ENCODE data around the gene ANTXR2. TPM values are rescaled to one million over a fixed set of nuclear protein-coding genes. Genes with fewer than 3 reads are reported as not detected.

ANTXR2 gene
- total and polyA plus RNA-seq, 12 donors = 9.9 to 68.4 (median 49.2) TPM

- WGBS, 2 donors = 90 to 92% methylated on average over 4 of the region's 4 CpGs
- ATAC-seq = no peak
- H3K27ac ChIP-seq = no peak overlapping the region
Measured at GRCh38 chr4:80081566-80081965, 8.5 kb upstream of the ANTXR2 start.

GRCh38 chr4:80079255-80079923 lies 6.4 kb upstream of the ANTXR2 start:
- peak overlapping the region in 1 of 10 donors; percentile 36 for H3K4me3 ChIP-seq
- H3K27me3 ChIP-seq = no peaks in the 10 kb centered on the region
- H3K27ac ChIP-seq = peak overlapping the region in 1 of 10 donors; percentile 80
- H3K36me3 ChIP-seq = no peaks in the 10 kb centered on the region
- no peaks in the 10 kb centered on the region for H3K9me3 ChIP-seq
- 90 to 93% methylated on average over 15 of the region's 15 CpGs for WGBS, 2 donors
- ATAC-seq = peak in 2 of 8 donors; percentile 33 to 38
- DNase-seq = no peak
- intact Hi-C loops (cut with DNase I) = loop anchor here in 2 of 10 donors (10.0 kb wide), 2 partner anchors 135 to 165 kb away; no protein-coding TSS in a partner anchor
- peaks cover 0 to 48% (median 1%) of the 10 kb centered on the region in 9 donors for H3K4me1 ChIP-seq
- TF ChIP-seq CTCF (IDR thresholded peaks at IDR 0.05) = no peak

More at GRCh38 chr4:80081566-80081965, 8.5 kb upstream of the ANTXR2 start:
- intact Hi-C loops (cut with DNase I) = no loop called here
- H3K4me1 ChIP-seq = peaks cover 0 to 26% (median 0%) of the 10 kb centered on the region in 9 donors
- H3K4me3 ChIP-seq = no peak overlapping the region
- no peaks in the 10 kb centered on the region for H3K36me3 ChIP-seq
- no peaks in the 10 kb centered on the region for H3K9me3 ChIP-seq
- DNase-seq = no peak
- TF ChIP-seq CTCF (IDR thresholded peaks at IDR 0.05) = no peak
- no peaks in the 10 kb centered on the region for H3K27me3 ChIP-seq

GRCh38 chr4:80078346-80079092 lies 5.5 kb upstream of the ANTXR2 start:
- no peaks in the 10 kb centered on the region for H3K9me3 ChIP-seq
- H3K4me3 ChIP-seq = peak overlapping the region in 1 of 10 donors; percentile 36
- H3K27me3 ChIP-seq = no peaks in the 10 kb centered on the region
- TF ChIP-seq CTCF (IDR thresholded peaks at IDR 0.05) = no peak
- ATAC-seq = no peak
- peak overlapping the region in 1 of 10 donors; percentile 80 for H3K27ac ChIP-seq
- DNase-seq = no peak
- WGBS, 2 donors = 93 to 96% methylated on average over 3 of the region's 3 CpGs
- H3K4me1 ChIP-seq = peaks cover 0 to 57% (median 10%) of the 10 kb centered on the region in 9 donors
- no peaks in the 10 kb centered on the region for H3K36me3 ChIP-seq
- intact Hi-C loops (cut with DNase I) = loop anchor here in 2 of 10 donors (10.0 kb wide), 2 partner anchors 136 to 164 kb away; no protein-coding TSS in a partner anchor

GRCh38 chr4:80077639-80078038 lies 4.6 kb upstream of the ANTXR2 start:
- WGBS, 2 donors = 77 to 90% methylated on average over 5 of the region's 5 CpGs
- no peaks in the 10 kb centered on the region for H3K27me3 ChIP-seq
- H3K36me3 ChIP-seq = no peaks in the 10 kb centered on the region
- no peak for ATAC-seq
- H3K27ac ChIP-seq = no peak overlapping the region
- no peak overlapping the region for H3K4me3 ChIP-seq
- intact Hi-C loops (cut with DNase I) = loop anchor here in 2 of 10 donors (10.0 kb wide), 2 partner anchors 137 to 163 kb away; no protein-coding TSS in a partner anchor
- H3K9me3 ChIP-seq = no peaks in the 10 kb centered on the region
- DNase-seq = no peak
- no peak for TF ChIP-seq CTCF (IDR thresholded peaks at IDR 0.05)
- H3K4me1 ChIP-seq = peaks cover 0 to 60% (median 13%) of the 10 kb centered on the region in 9 donors

Measured in heart right ventricle (tissue), 16 donors.